ENCODE results near the gene KRTAP10-3.
"Not testable (repeated sequence)": the region's sequence is repeated elsewhere in the genome, so short reads cannot be mapped to it uniquely, and the experiment has no call there.

The KRTAP10-3 gene

DNA sequence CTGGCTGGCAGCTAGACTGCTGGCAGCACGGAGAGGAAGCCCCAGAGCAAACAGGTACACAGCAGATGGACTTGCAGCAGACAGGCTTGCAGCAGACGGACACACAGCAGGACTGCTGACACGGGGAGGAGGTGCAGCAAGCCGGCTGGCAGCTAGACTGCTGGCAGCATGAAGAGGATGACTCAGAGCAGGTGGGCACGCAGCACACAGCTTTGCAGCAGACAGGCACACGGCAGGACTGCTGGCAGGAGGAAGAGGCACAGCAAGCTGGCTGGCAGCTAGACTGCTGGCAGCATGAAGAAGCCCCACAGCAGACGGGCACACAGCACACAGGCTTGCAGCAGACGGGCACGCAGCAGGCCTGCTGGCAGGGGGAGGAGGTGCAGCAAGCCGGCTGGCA lies 7.8 kb downstream of the KRTAP10-3 start:
- ChIA-PET CTCF (interaction anchor here (0.6 to 0.7 kb wide), 2 partner anchors 84 to 136 kb away, joined by 4 read pairs; no protein-coding TSS in a partner anchor), POLR2A (ENCODE audit: low non-redundant PET) (no interaction called here)
- DNase-seq (ENCODE audit: low spot score), result no peak
- TF ChIP-seq, protein P1, sequence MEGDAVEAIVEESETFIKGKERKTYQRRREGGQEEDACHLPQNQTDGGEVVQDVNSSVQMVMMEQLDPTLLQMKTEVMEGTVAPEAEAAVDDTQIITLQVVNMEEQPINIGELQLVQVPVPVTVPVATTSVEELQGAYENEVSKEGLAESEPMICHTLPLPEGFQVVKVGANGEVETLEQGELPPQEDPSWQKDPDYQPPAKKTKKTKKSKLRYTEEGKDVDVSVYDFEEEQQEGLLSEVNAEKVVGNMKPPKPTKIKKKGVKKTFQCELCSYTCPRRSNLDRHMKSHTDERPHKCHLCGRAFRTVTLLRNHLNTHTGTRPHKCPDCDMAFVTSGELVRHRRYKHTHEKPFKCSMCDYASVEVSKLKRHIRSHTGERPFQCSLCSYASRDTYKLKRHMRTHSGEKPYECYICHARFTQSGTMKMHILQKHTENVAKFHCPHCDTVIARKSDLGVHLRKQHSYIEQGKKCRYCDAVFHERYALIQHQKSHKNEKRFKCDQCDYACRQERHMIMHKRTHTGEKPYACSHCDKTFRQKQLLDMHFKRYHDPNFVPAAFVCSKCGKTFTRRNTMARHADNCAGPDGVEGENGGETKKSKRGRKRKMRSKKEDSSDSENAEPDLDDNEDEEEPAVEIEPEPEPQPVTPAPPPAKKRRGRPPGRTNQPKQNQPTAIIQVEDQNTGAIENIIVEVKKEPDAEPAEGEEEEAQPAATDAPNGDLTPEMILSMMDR (conservative IDR thresholded peaks at IDR 0.05; ENCODE audit: low read depth), result no peak
- no peak overlapping the region for H3K27ac ChIP-seq

DNA sequence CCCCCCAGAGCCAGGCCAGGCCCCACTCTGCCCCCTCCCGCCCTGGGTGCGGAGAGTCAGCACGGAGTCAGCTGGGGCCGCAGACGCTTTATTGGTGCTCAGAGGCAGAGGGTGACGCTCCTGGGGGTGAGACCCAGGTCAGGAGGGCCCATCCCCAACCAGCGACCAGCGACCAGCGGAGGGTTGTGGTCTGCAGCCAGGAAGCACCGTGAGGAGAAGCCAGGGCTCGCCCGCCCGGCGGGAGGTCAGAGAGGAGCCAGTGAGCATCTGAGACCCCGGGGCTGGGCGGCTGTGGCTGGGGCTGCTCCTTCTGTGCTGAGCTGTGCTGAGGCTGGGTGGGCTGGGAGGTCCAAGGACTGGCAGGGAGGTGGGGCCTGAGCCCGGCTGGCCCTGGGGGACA lies 8.3 kb downstream of the KRTAP10-3 start:
- POLR2A ChIA-PET (ENCODE audit: low non-redundant PET), result interaction anchor here (0.5 kb wide), 1 partner anchor 10 kb away, joined by 3 read pairs; no protein-coding TSS in a partner anchor
- DNase-seq (ENCODE audit: low spot score); H3K27ac ChIP-seq: not testable (repeated sequence)
- CTCF ChIA-PET, result interaction anchor here (0.6 to 0.7 kb wide), 2 partner anchors 84 to 137 kb away, joined by 4 read pairs; no protein-coding TSS in a partner anchor

DNA sequence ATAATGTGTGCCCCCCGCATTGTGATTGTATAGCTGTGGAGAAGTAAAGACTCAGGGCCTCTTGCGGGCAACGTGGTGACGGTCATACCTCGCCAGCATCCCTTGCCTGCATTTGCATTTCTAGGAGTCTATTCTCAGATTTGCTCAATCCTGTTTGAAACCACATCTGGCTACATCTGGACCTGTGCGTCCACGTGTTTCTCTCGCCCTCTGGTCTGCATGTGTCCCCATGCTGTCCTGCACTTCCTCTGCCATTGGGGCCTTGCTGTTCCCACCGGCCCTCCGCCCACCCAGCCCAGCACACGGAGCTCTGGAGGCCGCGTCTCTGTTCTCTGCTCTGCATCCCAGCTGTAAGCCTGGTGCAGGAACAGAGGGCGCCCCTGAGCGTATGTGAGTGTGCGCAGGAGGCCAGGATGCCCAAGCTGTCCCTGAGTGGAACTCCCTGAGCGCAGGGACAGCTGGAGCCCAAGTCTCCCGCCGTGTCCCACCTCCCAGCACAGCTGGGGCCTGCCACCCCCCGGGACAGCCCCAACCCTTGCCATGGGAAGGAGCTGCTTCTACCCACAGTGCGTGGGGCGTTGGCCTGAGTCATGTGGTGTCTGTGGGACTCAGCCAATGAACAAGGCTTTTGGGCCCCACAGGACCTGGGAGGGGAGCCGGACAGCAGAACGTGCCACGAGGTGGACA lies 8.9 kb downstream of the KRTAP10-3 start:
- ChIA-PET POLR2A (ENCODE audit: low non-redundant PET) (interaction anchor here (0.5 kb wide), 1 partner anchor 11 kb away, joined by 3 read pairs; no protein-coding TSS in a partner anchor), CTCF (interaction anchor here (0.6 kb wide), 1 partner anchor 35 kb away, joined by 3 read pairs; no protein-coding TSS in a partner anchor)
- DNase-seq (ENCODE audit: low spot score), result no peak
- no peak overlapping the region for H3K27ac ChIP-seq
- TF ChIP-seq, protein P1 (conservative IDR thresholded peaks at IDR 0.05; ENCODE audit: low read depth), result no peak

DNA sequence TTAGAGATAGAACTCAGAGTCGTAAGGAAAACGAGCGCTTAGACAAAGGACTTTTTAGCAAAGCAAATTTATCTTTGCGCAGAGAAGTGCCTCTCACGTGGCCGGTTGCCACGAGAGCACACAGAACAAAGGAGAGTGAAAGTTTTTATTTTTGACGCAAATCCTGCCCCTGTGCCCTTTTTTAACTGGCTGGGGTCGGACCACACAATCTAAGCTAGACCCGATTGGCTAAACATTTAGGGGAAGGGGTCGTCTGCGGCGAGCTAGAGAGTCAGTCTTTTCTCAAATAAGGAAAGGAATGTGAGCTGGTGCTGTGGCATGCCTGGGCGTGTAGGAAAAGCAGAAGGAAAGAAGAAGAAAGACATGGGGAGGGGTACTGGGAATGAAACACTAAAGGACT lies 9.7 kb downstream of the KRTAP10-3 start:
- TF ChIP-seq, protein P1 (conservative IDR thresholded peaks at IDR 0.05; ENCODE audit: low read depth), result no peak
- ChIA-PET POLR2A (ENCODE audit: low non-redundant PET) (no interaction called here), CTCF (no interaction called here)

DNA sequence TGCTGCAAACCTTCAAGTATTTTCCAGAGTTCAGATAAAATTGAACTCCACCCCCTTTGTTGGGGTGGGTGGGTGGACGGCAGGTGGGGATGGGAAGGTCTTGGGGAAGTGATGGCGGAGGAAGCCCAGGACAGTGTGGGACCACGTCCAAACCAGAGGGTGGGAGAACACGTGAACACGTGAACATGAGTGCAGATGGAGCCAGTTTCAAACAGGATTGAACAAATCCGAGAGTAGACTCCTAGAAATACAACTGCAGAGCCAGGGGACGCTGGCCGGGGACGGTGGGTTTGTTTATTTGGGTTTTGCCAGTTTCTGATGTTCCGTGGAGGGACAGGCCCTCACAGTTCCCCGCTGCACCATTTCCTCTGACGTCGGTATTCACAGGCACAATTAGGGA lies 10.2 kb downstream of the KRTAP10-3 start:
- TF ChIP-seq, protein P1 (conservative IDR thresholded peaks at IDR 0.05; ENCODE audit: low read depth), result no peak
- no peak for DNase-seq (ENCODE audit: low spot score)
- H3K27ac ChIP-seq, result no peak overlapping the region
- POLR2A ChIA-PET (ENCODE audit: low non-redundant PET), result no interaction called here
- CTCF ChIA-PET, result no interaction called here

More for the DNA sequence above, 9.7 kb downstream of the KRTAP10-3 start:
- DNase-seq (ENCODE audit: low spot score), result no peak
- no peak overlapping the region for H3K27ac ChIP-seq

DNA sequence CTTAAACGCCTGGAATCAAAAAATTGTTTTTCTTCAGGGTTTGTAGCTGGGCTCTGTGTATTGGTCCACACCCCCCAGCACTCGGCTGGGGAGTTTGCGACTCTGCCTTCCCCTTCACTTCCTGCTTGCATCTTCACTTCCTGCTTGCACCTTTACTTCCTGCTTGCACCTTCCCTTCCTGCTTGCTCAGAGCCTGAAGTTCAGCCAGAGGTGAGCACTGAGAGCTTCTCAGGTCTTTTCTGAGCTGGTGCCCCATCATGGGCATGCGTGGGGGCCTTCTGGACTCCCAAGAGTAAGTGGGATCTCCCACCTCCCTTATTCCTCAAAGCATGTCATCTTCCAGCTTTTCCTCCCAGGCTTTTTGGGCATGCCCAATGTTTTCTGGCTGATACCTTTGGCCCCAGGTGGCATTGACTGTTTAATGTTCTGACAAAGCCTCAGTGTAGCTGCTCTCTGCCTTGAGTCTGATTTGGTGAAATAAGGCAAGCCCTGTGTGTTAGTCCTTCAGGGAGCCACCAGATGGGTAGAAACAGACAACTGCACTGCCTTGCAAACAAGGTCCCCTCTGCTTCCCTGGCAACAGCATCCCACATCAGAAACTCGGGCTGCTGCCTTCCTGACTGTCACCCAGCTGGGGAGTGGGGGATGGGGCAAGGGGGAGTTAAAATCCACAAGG lies 10.8 kb downstream of the KRTAP10-3 start:
- DNase-seq (ENCODE audit: low spot score), result no peak
- ChIA-PET CTCF (no interaction called here), POLR2A (ENCODE audit: low non-redundant PET) (no interaction called here)
- H3K27ac ChIP-seq, result no peak overlapping the region
- TF ChIP-seq, protein P1 (conservative IDR thresholded peaks at IDR 0.05; ENCODE audit: low read depth), result no peak

DNA sequence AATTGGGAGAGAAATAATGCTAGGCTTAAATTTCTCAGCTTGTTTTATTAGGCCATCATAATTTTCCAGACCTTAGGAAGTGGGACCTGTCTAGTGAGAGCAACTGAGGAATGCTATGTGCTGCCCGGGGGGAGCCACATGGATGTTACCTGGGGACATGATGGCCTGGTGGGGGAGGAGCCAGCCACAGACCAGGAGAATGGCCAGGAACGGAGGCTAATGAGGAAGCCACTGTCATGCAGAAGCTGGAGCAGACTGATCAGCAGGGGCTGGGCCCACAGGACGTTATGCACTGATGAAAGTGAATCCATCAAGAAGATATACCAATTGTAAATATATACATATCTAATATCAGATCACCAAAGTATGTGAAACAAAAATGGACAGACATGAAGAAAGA lies 14.0 kb downstream of the KRTAP10-3 start:
- no peak overlapping the region for H3K27ac ChIP-seq
- ChIA-PET CTCF (no interaction called here), POLR2A (ENCODE audit: low non-redundant PET) (no interaction called here)
- DNase-seq (ENCODE audit: low spot score), result no peak
- TF ChIP-seq, protein P1 (conservative IDR thresholded peaks at IDR 0.05; ENCODE audit: low read depth), result no peak

Data from RWPE1 (cell line).